Uterus (tissue), 2 donors: ENCODE results near the gene CSHL1.
"Not testable (repeated sequence)": the region's sequence is repeated elsewhere in the genome, so short reads cannot be mapped to it uniquely, and the experiment has no call there.

Source experiments
- CTCF ChIP-seq, 4 experiments: fragments of 200-600 bp in 2 of 4; fragments of 450-650 bp in 2 of 4; sonication (generic) in 2 of 4; IDR thresholded peaks; one replicate each; pipeline ENCODE4 v1.5.1; 2016 to 2019; ENCODE audit warnings: antibody characterized with exemption in 4 of 4, mild to moderate bottlenecking in 2 of 4, moderate library complexity in 1 of 4
- POLR2A ChIP-seq, 2 donors: fragments of 450-650 bp; IDR thresholded peaks; one replicate each; pipeline ENCODE4 v1.6.1; 2016; ENCODE audit warnings: antibody characterized with exemption in 2 of 2, mild to moderate bottlenecking in 1 of 2, moderate library complexity in 1 of 2

GRCh38 chr17:63874061-63874626 lies 36.9 kb downstream of the CSHL1 start:
- TF ChIP-seq CTCF, POLR2A (IDR thresholded peaks at IDR 0.05): not testable (repeated sequence)
